Subcutaneous abdominal adipose tissue (tissue), 5 donors: Measurements from ENCODE around the gene RCL1.

Source experiments
- H3K27ac ChIP-seq: one replicate; pipeline ENCODE4 v1.7.0; 2013; ENCODE audit warnings: low read depth, mild to moderate bottlenecking, inconsistent platforms, low read length, moderate library complexity
- H3K27me3 ChIP-seq, 5 donors: one replicate each; pipeline ENCODE4 v1.7.0; 2013; ENCODE audit warnings: low read length in 5 of 5, inconsistent platforms in 1 of 5; ENCODE audit not compliant: control insufficient read depth in 5 of 5, insufficient read depth in 4 of 5
- H3K36me3 ChIP-seq, 5 donors: one replicate each; pipeline ENCODE4 v1.7.0; 2013; ENCODE audit warnings: low read length in 5 of 5; ENCODE audit not compliant: control insufficient read depth in 5 of 5, insufficient read depth in 5 of 5
- H3K4me1 ChIP-seq, 5 donors: one replicate each; pipeline ENCODE4 v1.7.0; 2013; ENCODE audit warnings: low read length in 5 of 5, mild to moderate bottlenecking in 3 of 5, moderate library complexity in 1 of 5; ENCODE audit not compliant: control insufficient read depth in 5 of 5, insufficient read depth in 5 of 5
- H3K4me3 ChIP-seq, 5 donors: one replicate each; pipeline ENCODE4 v1.7.0; 2013; ENCODE audit warnings: low read length in 5 of 5, low read depth in 1 of 5
- H3K9ac ChIP-seq, 5 donors: one replicate each; pipeline ENCODE4 v1.7.0; 2013; ENCODE audit warnings: low read length in 5 of 5, mild to moderate bottlenecking in 4 of 5, moderate library complexity in 3 of 5
- H3K9me3 ChIP-seq, 5 donors: one replicate each; pipeline ENCODE4 v1.7.0; 2013; ENCODE audit warnings: low read length in 5 of 5; ENCODE audit not compliant: control insufficient read depth in 5 of 5
- donor health status: healthy.
- donor health status: healthy.
- donor health status: healthy.
- donor health status: healthy.
- donor health status: healthy.

The RCL1 gene

GRCh38 chr9:4837261-4838188 lies 44.8 kb downstream of the RCL1 start:
- Histone ChIP-seq H3K27me3 (no peaks in the 10 kb centered on the region), H3K4me1 (peaks cover 7 to 34% (median 25%) of the 10 kb centered on the region in 5 donors), H3K9me3 (no peaks in the 10 kb centered on the region), H3K36me3 (peaks cover 14 to 30% (median 23%) of the 10 kb centered on the region in 5 donors), H3K27ac (peak overlapping the region; percentile 86), H3K4me3 (peak overlapping the region in 2 of 5 donors; percentile 4 to 19), H3K9ac (peak overlapping the region in 4 of 5 donors; percentile 5 to 69 (median 53))

- Histone ChIP-seq H3K27me3 (no peaks in the 10 kb centered on the region), H3K9me3 (no peaks in the 10 kb centered on the region), H3K4me1 (peaks cover 7 to 34% (median 25%) of the 10 kb centered on the region in 5 donors), H3K4me3 (peak overlapping the region in 2 of 5 donors; percentile 4 to 19), H3K36me3 (peaks cover 13 to 30% (median 23%) of the 10 kb centered on the region in 5 donors), H3K27ac (peak overlapping the region; percentile 86), H3K9ac (peak overlapping the region in 3 of 5 donors; percentile 38 to 69 (median 68))
Measured at GRCh38 chr9:4838189-4838546, 45.4 kb downstream of the RCL1 start.

- H3K27ac ChIP-seq = peak overlapping the region; percentile 86
Measured at GRCh38 chr9:4839470-4839912, 46.7 kb downstream of the RCL1 start.

GRCh38 chr9:4840018-4840417 lies 47.3 kb downstream of the RCL1 start:
- Histone ChIP-seq H3K27ac (no peak overlapping the region), H3K9me3 (no peaks in the 10 kb centered on the region), H3K4me1 (peaks cover 7 to 34% (median 25%) of the 10 kb centered on the region in 5 donors), H3K27me3 (no peaks in the 10 kb centered on the region), H3K9ac (no peak overlapping the region), H3K36me3 (peaks cover 16 to 36% (median 26%) of the 10 kb centered on the region in 5 donors), H3K4me3 (no peak overlapping the region)

More at GRCh38 chr9:4839470-4839912, 46.7 kb downstream of the RCL1 start:
- Histone ChIP-seq H3K27me3 (no peaks in the 10 kb centered on the region), H3K4me1 (peaks cover 7 to 34% (median 25%) of the 10 kb centered on the region in 5 donors), H3K36me3 (peaks cover 12 to 31% (median 25%) of the 10 kb centered on the region in 5 donors), H3K9me3 (no peaks in the 10 kb centered on the region), H3K9ac (no peak overlapping the region), H3K4me3 (no peak overlapping the region)

- Histone ChIP-seq H3K4me1 (peaks cover 7 to 24% (median 17%) of the 10 kb centered on the region in 5 donors), H3K36me3 (peaks cover 28 to 48% (median 33%) of the 10 kb centered on the region in 5 donors), H3K9me3 (no peaks in the 10 kb centered on the region), H3K27ac (no peak overlapping the region), H3K4me3 (no peak overlapping the region), H3K9ac (no peak overlapping the region), H3K27me3 (no peaks in the 10 kb centered on the region)
Measured at GRCh38 chr9:4842213-4842612, 49.5 kb downstream of the RCL1 start.

- no peak overlapping the region for H3K27ac ChIP-seq
- H3K36me3 ChIP-seq = peaks cover 28 to 53% (median 38%) of the 10 kb centered on the region in 5 donors
- no peaks in the 10 kb centered on the region for H3K27me3 ChIP-seq
- no peak overlapping the region for H3K9ac ChIP-seq
- H3K4me3 ChIP-seq = no peak overlapping the region
- H3K4me1 ChIP-seq = peaks cover 6 to 19% (median 13%) of the 10 kb centered on the region in 5 donors
- no peaks in the 10 kb centered on the region for H3K9me3 ChIP-seq
Measured at GRCh38 chr9:4842734-4843133, 50.0 kb downstream of the RCL1 start.

GRCh38 chr9:4844056-4844838 lies 51.5 kb downstream of the RCL1 start:
- Histone ChIP-seq H3K9me3 (no peaks in the 10 kb centered on the region), H3K4me1 (peaks cover 0 to 5% (median 1%) of the 10 kb centered on the region in 5 donors), H3K36me3 (peaks cover 35 to 54% (median 41%) of the 10 kb centered on the region in 5 donors), H3K4me3 (no peak overlapping the region), H3K27ac (no peak overlapping the region), H3K9ac (no peak overlapping the region), H3K27me3 (no peaks in the 10 kb centered on the region)

- no peaks in the 10 kb centered on the region for H3K9me3 ChIP-seq
- H3K4me3 ChIP-seq = no peak overlapping the region
- H3K27me3 ChIP-seq = no peaks in the 10 kb centered on the region
- H3K4me1 ChIP-seq = peaks cover 0 to 10% (median 8%) of the 10 kb centered on the region in 5 donors
- H3K9ac ChIP-seq = no peak overlapping the region
- H3K27ac ChIP-seq = no peak overlapping the region
- peaks cover 30 to 71% (median 51%) of the 10 kb centered on the region in 5 donors for H3K36me3 ChIP-seq
Measured at GRCh38 chr9:4849369-4849768, 56.6 kb downstream of the RCL1 start.

- H3K9me3 ChIP-seq = no peaks in the 10 kb centered on the region
- H3K27ac ChIP-seq = no peak overlapping the region
- H3K4me1 ChIP-seq = peaks cover 0 to 18% (median 16%) of the 10 kb centered on the region in 5 donors
- H3K36me3 ChIP-seq = peaks cover 19 to 59% (median 40%) of the 10 kb centered on the region in 5 donors
- H3K27me3 ChIP-seq = no peaks in the 10 kb centered on the region
- H3K9ac ChIP-seq = no peak overlapping the region
- no peak overlapping the region for H3K4me3 ChIP-seq
Measured at GRCh38 chr9:4850603-4851310, 58.0 kb downstream of the RCL1 start.
